ENCODE measurements around the gene CREG2. TPM values are rescaled to one million over a fixed set of nuclear protein-coding genes. Genes with fewer than 3 reads are reported as not detected.

Gene CREG2
- polyA plus RNA-seq, 1 of the 3 experiments (the other 2 are of a cell fraction): 1.4 TPM

- TF ChIP-seq ZBTB33 (IDR thresholded peaks at IDR 0.05; ENCODE audit: borderline replicate concordance, low read depth) (no peak), FOXJ3 (CRISPR knock-in tag; IDR thresholded peaks at IDR 0.05) (no peak), SIN3A (IDR thresholded peaks at IDR 0.05; ENCODE audit: borderline replicate concordance, low read depth, low read length) (no peak), NRF1 (IDR thresholded peaks at IDR 0.05; ENCODE audit: low read depth, low read length) (no peak), TAF1 (IDR thresholded peaks at IDR 0.05; ENCODE audit: borderline replicate concordance, low read depth, low read length) (no peak), GATA2 (CRISPR knock-in tag; IDR thresholded peaks at IDR 0.05) (no peak), USF1 (IDR thresholded peaks at IDR 0.05; ENCODE audit: borderline replicate concordance, low read depth) (no peak), FOXM1 (IDR thresholded peaks at IDR 0.05; ENCODE audit: low read depth) (no peak), SMC3 (IDR thresholded peaks at IDR 0.05; ENCODE audit: low read depth, low read length) (no peak)
Measured at GRCh38 chr2:101328474-101329007, 58.8 kb downstream of the CREG2 start (continued).

GRCh38 chr2:101327863-101328394, 59.4 kb downstream of the CREG2 start:
- Histone ChIP-seq H3K4me2 (no peak overlapping the region), H3K9me2 (no peaks in the 10 kb centered on the region), H3F3A (replicated peaks; ENCODE audit: insufficient read depth) (peaks cover 12% of the 10 kb centered on the region), H3K27me3 (ENCODE audit: insufficient read depth) (no peaks in the 10 kb centered on the region), H3K27ac (ENCODE audit: low read depth in 2 of 2, low read length in 1 of 2) (0 out of 4 replicates have a peak overlapping the region, but pooled peaks of 1 of the 2 experiments have one; percentile 17), H3K4me1 (ENCODE audit: control insufficient read depth in 1 of 2, insufficient read depth in 2 of 2, low read depth in 1 of 2, low read length in 1 of 2) (no peaks in the 10 kb centered on the region; a peak in 1 of 4 replicates), H3K9ac (no peak overlapping the region), H3K9me3 (no peaks in the 10 kb centered on the region), H3K36me3 (replicated peaks in 1 of 2; ENCODE audit: control insufficient read depth in 1 of 2, insufficient read depth in 2 of 2, low read length in 1 of 2) (no peaks in the 10 kb centered on the region), H3K79me2 (ENCODE audit: insufficient read depth) (no peaks in the 10 kb centered on the region), H3K4me3 (ENCODE audit: low read depth in 2 of 2, low read length in 1 of 2) (no peak overlapping the region), H4K20me1 (ENCODE audit: insufficient read depth) (no peaks in the 10 kb centered on the region), H2AFZ (ENCODE audit: low read depth) (peak overlapping the region; percentile 80)
- 80% methylated on average over 5 of the region's 5 CpGs for WGBS (ENCODE audit: low lambda C conversion rate)
- POLR2A ChIA-PET: no interaction called here
- TF ChIP-seq FOSL2 (IDR thresholded peaks at IDR 0.05; ENCODE audit: borderline replicate concordance, low read depth) (no peak), NRF1 (IDR thresholded peaks at IDR 0.05; ENCODE audit: low read depth, low read length) (no peak), SIN3A (IDR thresholded peaks at IDR 0.05; ENCODE audit: borderline replicate concordance, low read depth, low read length) (no peak), SMC3 (IDR thresholded peaks at IDR 0.05; ENCODE audit: low read depth, low read length) (no peak), RXRA (IDR thresholded peaks at IDR 0.05; ENCODE audit: borderline replicate concordance, low read depth) (no peak), ELF1 (IDR thresholded peaks at IDR 0.05) (no peak), EZH2phosphoT487 (IDR thresholded peaks at IDR 0.05; ENCODE audit: borderline replicate concordance, low read depth) (no peak), RFX5 (IDR thresholded peaks at IDR 0.05; ENCODE audit: low read length) (no peak), CTCF (IDR thresholded peaks at IDR 0.05) (no peak), POLR2AphosphoS5 (IDR thresholded peaks at IDR 0.05; ENCODE audit: low read depth, low read length) (no peak), RCOR1 (IDR thresholded peaks at IDR 0.05; ENCODE audit: low read length) (no peak), PBX3 (IDR thresholded peaks at IDR 0.05) (no peak), EP300 (IDR thresholded peaks at IDR 0.05; ENCODE audit: borderline replicate concordance in 1 of 2, low read depth in 1 of 2, low read length in 1 of 2) (no peak), MXI1 (IDR thresholded peaks at IDR 0.05; ENCODE audit: low read depth, low read length) (no peak), USF2 (IDR thresholded peaks at IDR 0.05; ENCODE audit: borderline replicate concordance, low read depth, low read length) (no peak), NFIC (IDR thresholded peaks at IDR 0.05; ENCODE audit: borderline replicate concordance) (no peak), FOXJ3 (CRISPR knock-in tag; IDR thresholded peaks at IDR 0.05) (no peak), JUND (IDR thresholded peaks at IDR 0.05) (no peak), RAD21 (IDR thresholded peaks at IDR 0.05; ENCODE audit: low read length) (no peak)
- no peak for DNase-seq
- CTCF ChIA-PET: interaction anchor here (6.5 kb wide), 1 partner anchor 14 kb away, joined by 40 read pairs; no protein-coding TSS in a partner anchor
